Activated CD4-positive, CD25-positive, alpha-beta regulatory T cell treated with anti-CD3 and anti-CD28 coated beads, Interleukin-2, amount 50 U/mL, for 72 hours (primary cell): ENCODE measurements around the gene EPB41.
"Not testable (repeated sequence)": the region's sequence is repeated elsewhere in the genome, so short reads cannot be mapped to it uniquely, and the experiment has no call there.

ENCODE experiments used
- DNase-seq: peaks from one replicate; pipeline ENCODE4 v3.0.0; 2021

The EPB41 gene

DNA sequence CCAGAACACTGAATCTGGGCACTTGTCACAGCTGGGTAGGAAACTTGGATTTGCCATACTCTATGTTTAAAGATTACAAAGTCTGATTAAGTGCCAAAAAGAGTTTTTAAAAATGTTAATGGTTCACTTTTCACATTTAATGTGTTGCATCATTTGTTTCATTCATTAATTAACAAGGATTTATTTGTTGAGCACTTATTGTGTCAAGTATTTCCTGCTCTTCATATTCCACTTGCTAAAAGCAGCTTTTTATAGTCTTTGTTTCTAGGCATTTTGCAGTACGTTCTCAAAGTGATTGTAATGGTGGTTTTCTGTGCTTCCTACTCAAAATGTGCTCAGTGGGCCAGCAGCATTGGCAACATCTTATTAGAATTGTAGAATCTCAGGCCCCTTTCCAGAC is 68.7 kb downstream of the EPB41 start:
- DNase-seq = no peak

DNA sequence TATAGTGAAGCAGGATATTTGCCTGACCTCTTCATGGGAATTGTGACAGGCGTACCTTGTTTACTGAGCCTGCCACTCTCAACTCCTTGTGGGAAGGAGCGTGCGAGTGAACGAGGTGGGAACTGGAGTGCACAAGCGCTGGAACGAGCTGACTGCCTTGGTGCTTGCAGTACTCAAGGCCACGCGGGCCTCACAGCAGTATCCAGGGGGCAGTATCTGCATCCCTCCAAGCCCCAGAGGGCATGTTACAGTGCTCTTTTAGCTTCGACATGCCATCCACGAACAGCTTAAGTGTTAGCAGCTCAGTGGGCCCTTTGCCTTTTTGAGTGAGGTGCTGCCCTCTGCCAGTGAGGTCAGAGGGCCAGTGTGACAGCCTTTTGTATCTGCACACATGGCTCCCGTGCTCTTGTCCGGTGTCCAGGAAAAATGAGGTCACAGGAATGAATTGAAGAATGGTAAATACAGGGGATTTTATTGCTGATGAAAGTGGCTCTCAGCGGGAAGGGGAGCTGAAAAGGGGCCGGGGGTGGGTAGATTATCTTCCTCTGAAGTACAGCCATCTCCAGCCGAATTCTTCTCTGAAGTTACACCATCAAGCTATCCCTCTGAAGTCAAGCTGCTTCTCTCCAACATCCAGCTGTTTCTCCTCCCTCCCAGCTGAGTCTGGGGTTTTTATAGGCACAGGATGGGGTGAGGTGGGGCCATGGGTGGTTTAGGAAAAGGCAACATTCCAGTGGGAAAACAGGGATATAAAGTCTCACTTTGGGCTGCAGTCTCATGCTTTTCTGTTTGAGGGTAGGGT is 69.3 kb downstream of the EPB41 start:
- DNase-seq = no peak

DNA sequence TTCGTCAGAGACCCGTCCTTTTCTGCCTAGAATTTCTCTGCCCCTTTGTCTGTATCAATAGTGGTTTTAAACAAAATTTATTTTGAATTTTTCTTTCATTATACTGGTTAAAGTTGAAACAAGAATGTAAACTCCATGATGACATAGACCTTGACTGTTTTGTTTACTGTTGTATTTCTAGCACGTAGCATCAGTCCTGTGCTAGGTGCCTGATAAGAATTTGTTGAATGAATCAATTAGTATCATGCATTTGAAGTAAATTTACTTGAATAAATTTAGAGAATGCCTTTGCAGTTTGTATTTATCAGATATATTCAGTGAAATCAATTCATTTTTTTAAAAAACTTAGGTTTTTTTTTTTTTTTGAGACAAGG is 69.9 kb downstream of the EPB41 start:
- DNase-seq = no peak

DNA sequence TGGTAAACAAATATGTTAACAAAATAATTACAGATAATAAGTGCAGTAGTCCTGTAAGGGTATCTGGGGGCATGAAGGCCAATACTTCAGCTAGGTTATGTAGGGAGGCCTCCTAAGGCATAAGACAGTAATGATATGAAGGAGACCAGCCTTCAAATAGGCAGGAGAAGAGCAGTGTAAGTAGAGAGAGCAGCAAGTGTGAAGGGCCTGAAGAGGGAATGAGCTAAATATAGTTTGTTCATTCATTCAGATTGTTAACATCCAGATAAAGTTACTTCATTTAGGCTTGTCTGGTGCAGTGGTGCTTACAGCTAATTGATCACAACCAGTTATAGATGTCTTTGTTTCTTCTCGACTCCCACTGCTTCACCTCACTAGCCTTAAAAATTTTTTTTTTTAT is 71.1 kb downstream of the EPB41 start:
- no peak for DNase-seq

DNA sequence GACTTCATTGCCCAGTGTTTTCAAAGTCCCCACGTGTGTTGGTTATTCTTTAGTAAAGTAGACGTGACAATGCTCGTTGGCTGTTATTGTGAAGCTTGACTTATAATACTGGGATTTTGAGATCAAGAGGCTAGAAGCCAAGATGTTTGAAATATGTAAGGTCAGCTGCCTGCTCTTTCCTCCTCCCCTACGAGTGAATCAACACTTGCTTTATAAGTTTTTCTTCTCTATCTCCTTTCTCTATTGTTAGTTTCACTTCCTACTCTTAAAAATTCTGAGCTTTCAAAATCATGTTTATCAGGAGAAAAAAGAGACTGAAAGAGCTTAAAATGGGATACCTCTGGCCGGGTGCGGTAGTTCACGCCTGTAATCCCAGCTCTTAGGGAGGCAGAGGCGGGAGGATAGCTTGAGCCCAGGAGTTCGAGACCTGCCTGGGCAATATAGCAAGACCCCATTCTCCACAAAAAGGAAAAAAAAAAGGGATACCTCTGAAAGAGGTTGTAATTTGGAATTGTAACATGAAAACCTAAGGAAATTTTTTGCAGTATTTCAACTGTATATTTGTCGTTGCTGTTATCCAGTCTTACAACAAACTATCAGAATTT is 72.0 kb downstream of the EPB41 start:
- no peak for DNase-seq

DNA sequence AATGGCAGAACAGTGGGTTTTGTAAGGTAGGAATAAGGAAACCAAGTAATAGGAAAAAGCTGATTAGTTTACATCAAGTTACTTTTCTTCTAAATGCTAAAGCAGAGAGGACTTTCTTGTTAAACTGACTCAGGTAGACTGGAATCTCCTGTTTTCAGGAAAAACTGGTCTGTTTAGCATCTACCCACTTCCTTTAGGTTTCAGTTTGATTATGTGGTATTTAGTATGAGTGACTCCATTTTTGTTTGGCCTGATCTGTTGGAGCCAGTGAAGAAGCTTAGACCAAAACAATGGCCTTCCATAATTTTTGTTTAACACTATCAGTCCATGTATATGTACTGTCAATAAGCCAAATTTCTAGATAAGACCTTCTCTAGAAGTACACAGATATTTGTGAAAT is 88.4 kb downstream of the EPB41 start:
- DNase-seq = no peak

DNA sequence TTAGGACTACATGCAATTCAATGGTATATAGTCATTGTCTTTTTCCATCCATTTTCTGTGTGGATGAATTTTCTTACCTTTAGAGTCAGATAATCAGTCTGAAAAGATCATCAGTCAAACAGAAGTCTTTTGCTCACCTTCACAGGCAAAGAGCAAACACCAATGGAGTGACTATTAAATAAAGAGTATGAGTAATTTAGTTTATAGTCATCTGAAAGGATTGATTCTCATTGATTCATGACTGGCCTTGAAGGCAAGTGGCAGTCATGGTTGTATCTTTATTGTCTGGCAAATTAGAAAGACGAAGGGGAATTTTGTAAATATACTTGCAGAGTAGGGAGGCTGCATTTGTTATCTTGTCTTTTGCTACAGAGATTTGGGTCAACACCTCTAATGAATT is 89.9 kb downstream of the EPB41 start:
- no peak for DNase-seq

DNA sequence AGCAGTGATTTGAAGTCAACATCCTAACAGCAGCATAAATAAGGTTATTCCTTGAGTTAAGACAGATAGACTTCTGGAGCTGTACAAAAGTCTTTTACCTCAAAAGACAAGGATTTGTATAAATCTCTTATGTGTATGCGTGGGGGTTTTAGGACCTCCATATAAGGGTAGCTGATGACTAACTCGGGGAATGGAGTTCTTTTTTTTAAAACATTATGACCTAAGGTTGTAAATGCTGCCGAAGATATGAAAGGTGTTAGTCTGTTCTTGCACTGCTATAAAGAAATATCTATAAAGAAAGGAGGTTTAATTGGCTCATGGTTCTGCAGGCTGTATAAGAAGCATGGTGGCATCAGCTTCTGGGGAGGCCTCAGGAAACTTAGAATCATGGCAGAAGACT is 90.4 kb downstream of the EPB41 start:
- no peak for DNase-seq

DNA sequence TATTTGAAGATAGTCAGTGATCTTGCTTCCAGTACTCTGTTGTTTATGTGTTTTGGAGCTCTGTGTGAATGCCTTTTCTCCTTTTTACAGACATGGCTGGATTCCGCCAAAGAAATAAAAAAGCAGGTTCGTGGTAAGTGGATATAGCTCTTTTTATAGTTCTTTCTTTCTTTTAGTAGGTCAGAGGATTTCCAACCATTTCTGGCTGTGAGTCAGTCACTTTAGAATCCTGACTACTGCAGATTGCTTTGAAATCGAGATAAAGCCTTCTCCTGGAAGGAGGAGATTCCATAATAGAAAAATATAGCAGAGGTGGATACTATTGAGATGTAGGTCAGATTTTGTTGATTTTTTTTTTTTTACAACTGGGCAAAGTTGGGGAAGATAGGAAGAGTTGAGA is 97.4 kb downstream of the EPB41 start:
- no peak for DNase-seq

DNA sequence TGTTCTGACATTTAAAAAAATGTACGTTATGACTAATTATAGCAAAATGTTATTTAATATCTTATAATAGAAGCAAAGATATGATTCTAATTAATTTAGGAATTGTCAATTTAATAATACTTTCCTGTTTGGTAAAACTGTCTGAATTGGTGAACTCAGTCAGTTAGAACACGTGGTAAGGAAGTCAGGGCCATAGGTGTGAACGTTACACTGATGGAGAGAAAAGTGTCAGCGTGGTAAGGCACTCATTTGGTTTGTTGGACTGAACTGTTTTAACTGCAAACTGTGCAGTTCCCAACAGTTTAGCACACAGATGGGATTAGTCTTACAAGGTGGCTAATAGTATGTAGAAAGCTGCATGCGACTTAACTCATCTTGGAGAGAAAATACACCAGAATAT is 102.9 kb downstream of the EPB41 start:
- no peak for DNase-seq

DNA sequence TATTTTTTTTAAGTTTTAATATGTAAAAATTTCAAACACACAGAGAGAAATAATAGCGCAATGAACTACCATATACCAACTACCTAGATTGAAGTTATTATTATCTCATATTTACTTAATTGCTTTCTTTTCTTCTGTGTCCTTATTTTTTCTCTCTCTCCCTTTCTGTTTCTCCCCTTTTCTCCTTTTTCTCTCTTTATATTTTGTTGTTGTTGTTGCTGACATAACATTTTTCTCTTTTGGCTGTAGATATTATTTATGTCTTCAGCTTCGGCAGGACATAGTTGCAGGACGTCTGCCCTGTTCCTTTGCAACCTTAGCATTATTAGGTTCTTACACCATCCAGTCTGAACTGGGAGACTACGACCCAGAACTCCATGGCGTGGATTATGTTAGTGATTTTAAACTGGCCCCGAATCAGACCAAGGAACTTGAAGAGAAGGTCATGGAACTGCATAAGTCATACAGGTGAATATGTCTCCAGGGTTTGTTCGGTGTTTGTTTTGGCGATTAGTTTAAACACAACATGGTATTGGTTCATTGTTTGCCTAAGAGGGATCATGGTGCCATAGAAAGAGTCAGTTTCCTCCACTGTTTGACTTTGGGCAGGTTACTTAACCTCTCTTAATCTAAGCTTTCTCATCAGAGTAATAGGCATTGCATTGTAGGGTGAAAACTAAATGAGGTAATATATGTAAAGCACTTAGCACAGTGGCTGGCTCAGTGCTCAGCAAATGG is 103.8 kb downstream of the EPB41 start:
- DNase-seq = no peak

DNA sequence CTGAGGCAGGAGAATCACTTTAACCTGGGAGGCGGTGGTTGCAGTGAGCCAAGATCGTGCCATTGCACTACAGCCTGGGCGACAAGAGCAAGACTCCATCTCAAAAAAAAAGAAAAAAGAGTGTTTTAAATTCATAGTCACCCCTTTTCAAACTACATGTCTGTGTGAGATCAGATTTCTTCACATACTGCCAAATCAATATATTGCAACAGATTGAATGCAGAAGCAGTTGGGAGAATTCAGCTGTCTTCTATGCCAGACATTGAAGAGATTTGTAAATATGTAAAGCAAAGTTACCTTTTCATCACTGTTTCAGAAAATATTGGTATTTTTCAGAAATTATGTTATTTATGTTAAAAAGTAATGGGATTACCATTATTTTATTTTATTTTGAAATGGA is 108.3 kb downstream of the EPB41 start:
- no peak for DNase-seq

DNA sequence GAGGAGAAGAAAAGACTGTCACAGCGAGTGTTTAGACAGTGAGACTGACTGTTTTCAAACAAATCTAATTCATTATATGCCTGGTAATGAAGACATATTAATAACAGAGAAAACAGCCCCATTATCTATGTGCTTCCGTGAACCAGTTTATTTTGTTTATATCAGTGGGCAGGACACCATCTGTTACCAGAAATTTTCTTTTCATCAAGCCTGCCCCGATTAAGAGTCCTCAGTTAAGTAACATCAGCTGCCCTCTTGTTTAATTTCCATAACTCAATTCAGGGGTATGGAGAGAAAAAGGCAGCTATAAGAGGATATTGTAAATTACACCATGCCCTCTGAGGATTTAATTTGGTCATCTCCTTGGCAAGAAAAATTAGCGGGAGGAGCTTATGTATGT is 115.3 kb downstream of the EPB41 start:
- no peak for DNase-seq

DNA sequence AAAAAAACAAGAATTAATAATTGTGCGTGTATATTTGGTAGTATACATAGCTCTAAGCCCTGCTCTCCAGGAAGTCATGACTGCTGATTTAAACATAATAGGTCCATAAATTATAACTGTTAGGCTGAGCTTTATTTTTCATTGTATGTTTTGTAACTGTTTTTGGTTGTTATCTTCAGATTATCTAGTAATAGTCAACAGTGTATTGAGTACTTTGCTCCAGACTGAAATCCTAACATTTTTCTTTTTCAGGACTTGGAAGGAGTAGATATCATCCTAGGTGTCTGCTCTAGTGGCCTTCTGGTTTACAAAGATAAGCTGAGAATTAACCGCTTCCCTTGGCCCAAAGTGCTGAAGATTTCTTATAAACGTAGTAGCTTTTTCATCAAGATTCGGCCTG is 118.5 kb downstream of the EPB41 start:
- DNase-seq = no peak

DNA sequence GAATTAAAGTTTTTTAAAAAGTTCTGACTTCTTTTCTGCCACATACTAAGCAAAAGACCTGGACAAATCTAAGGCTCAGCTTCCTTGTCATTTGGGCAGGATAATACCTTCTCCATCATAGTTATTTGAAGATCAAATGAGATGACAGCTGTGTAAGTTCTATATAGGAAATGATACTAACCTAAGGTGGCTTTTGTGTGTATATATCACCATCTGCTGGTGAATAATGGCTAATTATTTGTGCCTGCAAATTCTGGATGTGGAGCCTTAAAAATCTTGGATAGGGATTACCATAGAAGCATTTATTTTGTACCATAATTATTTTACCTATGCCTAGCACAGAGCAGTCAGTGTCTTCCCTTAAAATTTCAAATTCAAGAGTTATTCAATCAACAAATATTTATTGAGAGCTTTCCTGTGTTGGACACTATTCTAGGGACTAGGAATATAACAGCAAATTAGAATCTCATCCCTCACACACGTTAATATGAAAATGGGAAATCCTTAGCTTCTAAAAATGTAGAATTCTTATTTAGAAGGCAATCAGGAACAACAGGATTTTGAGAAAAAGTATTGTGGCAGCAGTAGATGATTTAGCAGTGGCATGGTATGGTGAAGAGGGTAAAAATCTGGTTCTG is 119.6 kb downstream of the EPB41 start:
- no peak for DNase-seq

DNA sequence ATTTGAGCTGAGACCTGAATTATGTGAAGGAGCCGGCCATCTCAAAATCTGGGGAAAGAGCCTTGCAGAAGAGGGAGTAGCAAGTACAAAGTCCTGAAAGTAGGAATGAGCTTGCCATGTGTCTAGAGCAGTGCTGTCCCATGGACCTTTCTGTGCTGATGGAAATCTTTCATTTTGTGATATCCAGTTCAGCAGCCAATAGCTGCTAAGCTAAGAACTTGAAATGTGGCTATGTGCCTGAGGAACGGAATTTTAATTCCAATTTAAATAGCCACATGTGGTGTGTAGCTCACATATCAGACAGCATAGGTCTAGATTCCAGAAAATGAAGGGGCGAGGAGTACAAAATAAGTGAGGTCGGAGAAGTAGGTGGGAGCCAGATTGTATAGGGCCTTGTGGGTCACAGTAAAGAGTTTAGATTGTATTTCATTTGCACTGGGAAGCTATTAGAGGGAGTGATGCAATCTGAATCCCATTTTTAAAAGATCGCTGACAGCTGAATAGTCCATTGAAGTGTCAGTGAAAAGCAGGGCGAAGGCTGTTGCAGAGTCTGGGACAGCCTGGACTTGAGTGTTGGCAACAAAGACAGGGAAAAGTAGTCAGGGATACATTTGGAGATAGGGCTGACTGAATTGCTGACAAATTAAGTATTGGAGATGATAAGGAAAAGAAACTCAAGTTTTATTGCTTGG is 129.1 kb downstream of the EPB41 start:
- DNase-seq = no peak

DNA sequence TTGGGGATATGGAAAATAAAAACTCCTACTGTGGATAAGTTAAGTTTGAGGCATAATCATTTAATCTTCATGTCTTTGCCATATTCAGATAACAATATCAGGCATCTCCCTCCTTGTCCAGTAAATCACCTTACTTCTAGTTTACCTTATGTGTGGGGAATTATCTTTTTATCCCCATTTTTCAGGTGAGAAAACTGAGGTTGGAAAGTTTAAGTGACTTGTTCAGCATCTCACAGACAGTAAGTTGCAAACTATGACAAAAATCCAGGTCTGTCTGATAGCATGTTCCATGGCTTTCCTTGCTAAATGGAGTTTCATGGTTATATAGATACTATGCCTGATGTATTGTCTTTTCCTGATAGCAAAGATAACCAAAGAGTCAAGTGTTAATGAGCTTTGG is 129.6 kb downstream of the EPB41 start:
- no peak for DNase-seq

DNA sequence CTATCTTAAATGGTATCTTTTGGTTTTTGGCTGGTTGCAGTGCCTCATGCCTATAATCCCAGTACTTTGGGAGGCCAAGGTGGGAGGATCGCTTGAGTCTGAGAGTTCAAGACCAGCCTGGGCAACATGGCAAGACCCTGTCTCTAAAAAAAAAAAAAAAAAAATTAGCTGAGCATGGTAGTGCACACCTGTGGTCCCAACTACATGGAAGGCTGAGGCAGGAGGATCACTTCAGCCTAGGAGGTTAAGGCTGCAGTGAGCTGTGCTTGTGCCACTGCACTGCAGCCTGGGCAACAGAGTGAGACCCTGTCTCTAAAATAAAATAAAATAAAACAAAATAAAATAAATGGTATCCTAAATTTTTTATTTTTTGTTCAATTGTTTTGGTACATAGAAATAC is 131.3 kb downstream of the EPB41 start:
- DNase-seq = not testable (repeated sequence)

DNA sequence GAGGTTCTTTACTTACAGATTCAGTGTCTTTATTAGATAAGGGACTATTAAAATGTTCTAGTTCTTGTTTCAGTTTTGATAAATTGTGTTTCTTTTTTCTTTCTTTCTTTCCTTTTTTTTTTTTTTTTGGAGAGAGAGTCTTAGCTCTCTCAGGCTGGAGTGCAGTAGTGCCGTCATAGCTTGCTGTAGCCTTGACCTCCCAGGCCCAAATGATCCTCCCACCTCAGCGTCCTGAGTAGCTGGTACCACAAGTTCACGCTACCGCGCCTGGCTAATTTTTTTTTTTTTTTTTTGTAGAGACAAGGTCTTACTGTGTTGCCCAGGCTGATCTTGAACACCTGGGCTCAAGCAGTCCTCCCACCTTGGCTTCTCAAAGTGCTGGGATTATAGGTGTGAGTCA is 132.8 kb downstream of the EPB41 start:
- no peak for DNase-seq

DNA sequence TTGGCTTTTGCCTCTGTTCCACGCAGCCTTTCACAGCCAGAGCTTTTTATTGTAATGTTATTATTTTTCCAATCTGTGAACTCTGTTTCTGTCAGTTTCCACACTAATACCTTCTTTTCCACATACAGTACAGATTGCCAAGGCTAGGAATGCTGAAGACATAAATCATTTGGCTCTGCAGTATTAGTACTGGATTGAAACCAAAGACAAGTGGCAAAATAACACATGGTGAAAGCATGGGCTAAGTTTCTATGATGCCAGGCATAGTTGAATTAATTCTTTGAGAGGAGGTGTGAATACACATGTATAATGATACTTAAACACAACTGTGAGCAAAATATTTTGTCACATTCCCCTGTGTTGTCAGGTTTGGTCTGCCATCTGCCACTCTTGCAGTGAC is 135.8 kb downstream of the EPB41 start:
- DNase-seq = no peak

DNA sequence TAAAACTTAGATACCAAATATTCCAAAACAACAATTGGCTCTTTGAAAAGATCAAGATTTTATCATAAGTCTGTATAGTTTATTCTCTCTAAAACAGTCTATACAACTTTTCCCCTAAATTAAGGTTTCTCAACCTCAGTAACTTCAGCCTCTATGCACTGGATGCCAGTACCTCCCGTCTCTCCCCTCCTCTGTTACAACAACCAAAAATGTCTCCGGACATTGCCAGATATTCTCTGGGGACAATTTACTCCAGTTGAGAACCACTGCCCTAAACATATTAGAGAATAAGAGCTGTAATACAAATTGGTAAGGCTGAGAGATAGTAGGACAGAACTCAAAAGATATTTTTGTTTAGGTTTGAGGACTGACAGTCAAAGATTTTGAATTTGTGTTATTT is 137.7 kb downstream of the EPB41 start:
- no peak for DNase-seq

DNA sequence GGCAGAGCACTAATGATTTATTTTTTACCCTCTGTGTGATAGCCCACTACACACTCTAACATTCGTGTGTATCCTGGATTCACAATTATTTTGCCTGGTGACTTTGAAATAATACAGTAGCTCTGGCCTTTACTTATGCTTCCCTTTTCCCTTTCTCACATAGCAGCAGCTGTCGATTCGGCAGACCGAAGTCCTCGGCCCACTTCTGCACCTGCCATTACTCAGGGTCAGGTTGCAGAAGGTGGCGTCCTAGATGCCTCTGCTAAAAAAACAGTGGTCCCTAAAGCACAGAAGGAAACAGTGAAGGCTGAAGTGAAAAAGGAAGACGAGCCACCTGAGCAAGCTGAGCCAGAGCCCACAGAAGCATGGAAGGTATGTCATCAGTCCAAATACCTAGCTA is 138.6 kb downstream of the EPB41 start:
- no peak for DNase-seq

DNA sequence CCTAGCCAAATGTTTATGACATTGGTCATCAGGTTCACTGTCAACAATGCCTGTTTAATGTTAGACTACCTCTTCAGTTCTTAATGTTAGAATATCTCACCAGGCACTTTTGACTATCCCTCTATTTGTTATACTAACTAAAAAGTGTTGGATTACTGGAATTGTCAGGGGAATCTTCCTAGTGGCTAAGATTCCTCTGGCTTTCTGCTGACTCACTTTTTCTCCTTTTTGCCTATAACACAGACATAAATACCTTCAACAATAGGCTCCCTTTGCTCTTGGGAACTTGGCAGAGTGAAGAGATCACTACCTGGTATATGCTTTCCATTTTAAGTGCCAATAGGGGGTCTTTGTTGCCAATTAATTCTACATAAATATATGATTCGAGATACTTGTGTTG is 140.8 kb downstream of the EPB41 start:
- DNase-seq = no peak
